HG03095 (cell line): ENCODE measurements around the gene VMP1.
"Not testable (repeated sequence)": the region's sequence is repeated elsewhere in the genome, so short reads cannot be mapped to it uniquely, and the experiment has no call there.

ENCODE experiments used
- ATAC-seq: cut with Tn5 transposase; IDR thresholded peaks from one replicate; pipeline ENCODE4 v1.9.1; 2021; ENCODE audit warnings: moderate library complexity; ENCODE audit not compliant: unreplicated experiment

Gene VMP1

GRCh38 chr17:59856859-59857794 lies 149.7 kb downstream of the VMP1 start:
- ATAC-seq: no peak

DNA sequence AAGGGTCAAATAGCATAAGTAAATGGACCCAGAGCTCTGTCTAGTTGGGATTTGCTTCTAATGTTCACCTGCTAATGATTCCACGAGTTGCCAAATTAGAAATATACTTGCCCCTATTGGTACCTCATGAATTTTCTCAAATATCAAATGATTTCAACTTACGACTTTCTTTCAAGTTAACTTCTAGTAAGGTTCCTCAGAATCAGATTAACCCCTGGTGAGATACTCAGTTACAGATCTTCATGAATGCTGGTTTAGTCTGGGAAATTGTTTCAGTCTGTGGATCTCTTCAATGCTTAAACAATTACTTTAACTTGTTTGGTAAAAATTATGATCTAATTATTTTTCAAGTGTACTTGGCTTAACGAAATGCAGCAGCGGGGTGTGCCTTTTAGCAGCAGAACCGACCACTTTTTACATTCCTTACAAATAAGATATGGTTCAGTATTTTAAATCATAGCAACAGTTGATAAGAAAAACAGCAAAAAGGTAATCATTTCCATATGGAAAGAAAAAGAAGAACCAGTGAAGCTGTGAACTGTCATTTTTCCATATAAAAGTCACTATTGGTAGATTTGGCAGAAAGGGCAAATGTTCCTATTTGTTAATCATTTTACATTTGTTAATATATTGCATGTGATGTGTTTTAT lies 150.8 kb downstream of the VMP1 start:
- ATAC-seq: no peak

GRCh38 chr17:59858932-59859331 lies 151.5 kb downstream of the VMP1 start:
- ATAC-seq: no peak

DNA sequence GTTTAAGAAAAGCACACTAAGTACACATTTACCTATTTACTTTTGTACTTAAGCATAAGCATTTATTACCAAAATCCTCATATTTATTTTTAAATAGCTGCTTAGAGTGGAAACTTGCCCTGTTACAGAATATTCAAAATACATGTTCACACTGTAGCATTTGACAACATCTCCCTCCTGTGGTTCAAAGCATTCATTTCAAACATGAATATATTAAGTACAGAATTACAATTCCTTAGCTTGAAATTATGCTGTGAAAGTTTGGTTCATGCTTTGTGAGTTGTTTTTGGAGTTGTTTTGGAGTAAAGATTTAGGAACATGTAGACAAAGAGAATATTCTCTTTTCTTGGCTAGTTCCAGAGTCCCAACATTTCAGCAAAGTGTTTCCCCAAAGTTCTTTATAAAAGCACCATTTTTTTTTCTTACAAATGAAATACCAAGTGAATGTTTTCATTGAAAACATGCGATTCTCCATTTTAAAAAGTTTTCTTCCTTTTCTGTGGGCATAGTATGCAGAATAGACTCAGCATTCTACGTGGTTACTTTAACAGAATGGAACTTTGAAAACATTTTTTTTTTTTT lies 152.1 kb downstream of the VMP1 start:
- no peak for ATAC-seq

DNA sequence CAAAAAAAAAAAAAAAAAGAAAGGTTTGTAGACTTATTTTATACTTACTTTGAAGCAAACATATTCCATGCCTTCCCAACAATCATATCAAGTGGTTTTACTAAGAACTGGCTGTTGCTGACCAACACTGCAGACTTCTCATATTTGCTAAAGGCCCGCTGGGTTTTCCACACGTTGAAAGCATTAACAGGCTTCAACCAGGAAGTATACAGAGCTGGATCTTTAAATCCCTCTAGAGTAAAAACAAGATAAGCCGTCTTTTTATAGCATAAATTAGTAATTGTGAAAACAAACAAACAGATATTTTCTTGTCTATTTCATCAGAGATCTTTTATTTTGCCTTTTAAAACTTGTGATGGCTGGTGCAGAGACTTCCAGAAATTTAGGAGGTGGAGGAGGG lies 156.2 kb downstream of the VMP1 start:
- no peak for ATAC-seq

DNA sequence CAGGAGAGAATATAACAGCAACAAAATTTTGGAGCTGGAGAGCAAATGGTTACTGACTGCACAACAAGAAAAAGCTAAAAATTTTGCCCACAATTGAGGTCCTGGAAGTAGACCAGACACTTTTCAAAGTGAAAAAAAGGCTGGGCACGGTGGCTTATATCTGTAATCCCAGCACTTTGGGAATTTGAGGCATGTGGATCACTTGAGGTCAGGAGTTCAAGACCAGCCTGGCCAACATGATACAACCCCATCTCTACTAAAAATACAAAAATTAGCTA lies 162.4 kb downstream of the VMP1 start:
- no peak for ATAC-seq

- ATAC-seq: no peak
Measured at GRCh38 chr17:59870482-59870881, 163.0 kb downstream of the VMP1 start.

DNA sequence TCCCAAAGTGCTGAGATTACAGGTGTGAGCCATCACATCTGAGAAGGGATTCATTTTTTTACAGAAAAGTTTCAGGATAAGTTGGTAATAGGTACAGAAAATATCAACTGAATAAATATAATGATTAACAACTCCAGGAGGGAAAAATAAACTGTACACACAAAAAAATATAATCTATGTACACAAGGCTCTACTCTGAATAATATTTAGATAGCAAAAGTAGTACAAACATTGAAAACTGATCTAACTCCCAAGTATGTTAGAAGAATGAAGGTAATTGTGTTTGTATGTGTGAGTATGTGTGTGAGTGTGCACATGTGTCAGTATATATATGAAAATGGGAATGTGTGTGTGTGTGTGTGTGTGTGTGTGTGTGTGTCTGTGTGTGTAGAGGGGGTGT lies 164.9 kb downstream of the VMP1 start:
- no peak for ATAC-seq

DNA sequence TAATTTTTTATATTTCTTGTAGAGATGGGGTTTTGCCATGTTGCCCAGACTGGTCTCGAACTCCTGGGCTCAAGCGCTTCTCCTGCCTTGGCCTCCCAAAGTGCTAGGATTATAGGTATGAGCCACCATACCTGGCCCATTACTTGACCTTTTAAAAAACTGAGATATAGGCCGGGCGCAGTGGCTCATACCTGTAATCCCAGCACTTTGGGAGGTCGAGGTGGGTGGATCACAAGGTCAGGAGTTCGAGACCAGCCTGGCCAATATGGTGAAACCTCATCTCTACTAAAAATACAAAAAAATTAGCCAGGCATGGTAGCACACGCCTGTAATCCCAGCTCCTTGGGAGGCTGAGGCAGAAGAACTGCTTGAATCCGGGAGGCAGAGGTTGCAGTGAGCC lies 166.0 kb downstream of the VMP1 start:
- ATAC-seq: not testable (repeated sequence)

DNA sequence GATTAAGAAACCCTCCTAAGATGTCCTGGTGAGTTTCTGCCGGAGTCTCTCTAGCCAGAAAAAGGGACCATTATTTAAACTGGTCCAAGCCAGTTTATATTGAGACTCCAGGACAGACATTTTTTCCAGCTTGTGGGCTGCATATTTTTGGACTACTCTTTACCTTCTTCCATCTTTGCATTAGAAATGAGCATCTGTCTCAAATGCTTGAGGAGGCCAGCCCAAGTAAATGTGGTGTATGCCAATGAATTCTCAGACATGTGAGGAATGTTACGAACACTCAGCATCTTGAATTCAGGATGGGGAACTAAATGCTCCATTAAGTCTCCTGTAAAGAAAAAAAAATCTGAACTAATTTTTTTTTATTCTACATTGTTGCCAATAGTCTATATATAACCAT lies 166.9 kb downstream of the VMP1 start:
- no peak for ATAC-seq

DNA sequence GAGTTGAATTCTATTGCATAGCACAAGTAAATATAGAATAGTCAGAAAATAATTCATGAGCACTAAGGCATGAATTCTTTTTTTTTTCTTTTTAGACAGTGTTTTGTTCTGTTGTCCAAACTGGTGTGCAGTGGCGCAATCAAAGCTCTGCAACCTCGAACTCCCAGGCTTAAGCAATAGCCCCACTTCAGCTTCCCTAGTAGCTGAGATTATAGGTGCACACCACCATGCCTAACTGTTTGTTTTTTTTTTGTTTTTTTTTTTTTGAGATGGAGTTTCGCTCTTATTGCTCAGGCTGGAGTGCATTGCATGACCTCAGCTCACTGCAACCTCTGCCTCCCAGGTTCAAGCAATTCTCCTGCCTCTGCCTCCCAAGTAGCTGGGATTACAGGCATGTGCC lies 168.7 kb downstream of the VMP1 start:
- ATAC-seq: no peak

- ATAC-seq: no peak
Measured at GRCh38 chr17:59877965-59878364, 170.5 kb downstream of the VMP1 start.

- no peak for ATAC-seq
Measured at GRCh38 chr17:59878624-59879023, 171.2 kb downstream of the VMP1 start.

DNA sequence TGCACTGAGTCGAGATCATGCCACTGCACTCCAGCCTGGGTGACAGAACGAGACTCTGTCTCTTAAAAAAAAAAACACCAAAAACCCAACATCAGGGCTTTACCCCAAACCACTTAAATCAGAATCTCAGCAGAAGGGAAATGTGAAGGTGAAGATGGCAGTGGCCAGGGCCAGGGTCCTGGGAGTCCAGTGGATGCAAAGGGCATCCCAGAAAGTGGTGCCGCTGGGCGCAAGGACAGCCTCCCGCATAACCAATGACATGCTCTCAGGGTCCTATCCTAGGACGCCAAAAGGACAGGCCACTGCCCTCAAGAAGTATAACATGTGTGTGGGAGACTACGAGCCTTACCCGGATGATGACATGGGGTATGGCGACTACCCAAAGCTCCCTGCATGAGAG lies 177.4 kb downstream of the VMP1 start:
- no peak for ATAC-seq

DNA sequence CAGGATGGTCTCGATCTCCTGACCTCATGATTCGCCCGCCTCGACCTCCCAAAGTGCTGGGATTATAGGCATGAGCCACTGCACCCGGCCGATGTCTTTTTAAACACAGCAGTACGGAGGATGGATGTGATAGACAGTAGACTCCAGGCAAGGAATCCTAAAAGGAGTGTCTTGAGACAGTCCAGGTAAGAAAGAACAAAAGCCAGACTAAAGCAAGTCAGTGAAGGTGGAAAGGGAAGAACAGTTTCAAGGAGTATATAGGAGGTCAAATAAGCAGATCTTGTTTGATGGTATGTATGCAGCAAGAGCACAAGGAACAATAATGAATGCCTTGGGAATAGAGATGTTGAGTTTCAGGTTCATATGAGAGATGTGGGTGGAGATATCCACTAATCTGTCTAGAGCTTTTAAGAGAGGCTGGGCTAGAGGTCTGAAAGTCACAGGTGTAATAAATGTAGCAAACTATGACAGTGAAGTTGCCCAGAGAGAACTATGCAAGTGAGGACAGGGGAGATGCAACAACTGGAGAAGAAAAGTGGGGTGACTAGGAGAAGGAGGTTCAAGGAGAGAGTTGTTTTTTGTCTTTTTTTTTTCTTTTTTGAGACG lies 180.8 kb downstream of the VMP1 start:
- ATAC-seq: no peak

- ATAC-seq: no peak
Measured at GRCh38 chr17:59890720-59891119, 183.3 kb downstream of the VMP1 start.
